ENCODE measurements around the gene TCF4. TPM values are rescaled to one million over a fixed set of nuclear protein-coding genes. Genes with fewer than 3 reads are reported as not detected.

Gene TCF4
- total and polyA plus RNA-seq, 2 experiments from 2014 or later, result 77.7 to 89.2 TPM

DNA sequence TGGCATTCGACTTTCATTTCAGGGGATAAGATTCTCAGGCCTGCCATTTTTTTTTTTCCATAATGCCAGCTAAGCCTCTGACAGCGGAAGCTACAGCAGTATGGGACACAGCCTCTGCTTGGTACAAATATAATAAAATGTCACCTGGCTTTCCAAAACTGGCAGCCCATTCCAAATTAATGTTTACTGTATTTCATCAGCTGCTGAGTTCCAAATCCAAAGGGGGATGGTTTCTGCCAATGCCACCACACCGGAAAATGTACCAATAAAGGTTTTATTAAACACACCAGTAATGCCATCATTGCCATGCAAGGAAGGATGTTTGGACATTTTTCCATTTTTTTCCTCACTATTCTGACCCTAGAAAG is 352.9 kb downstream of the TCF4 start:
- peaks cover 12% of the 10 kb centered on the region; the same call in 1 of the 2 replicates for H3K4me1 ChIP-seq (ENCODE audit: insufficient read depth)
- H3K27ac ChIP-seq (ENCODE audit: low read depth), result no peak overlapping the region
- H3K79me2 ChIP-seq (replicated peaks; ENCODE audit: insufficient read depth), result no peaks in the 10 kb centered on the region; the same call in 1 of the 2 replicates
- DNase-seq (ENCODE audit: low spot score), result no peak
- TF ChIP-seq NANOG (IDR thresholded peaks at IDR 0.05; ENCODE audit: borderline replicate concordance) (no peak), ZNF114 (CRISPR knock-in tag; IDR thresholded peaks at IDR 0.05) (no peak), EZH2phosphoT487 (IDR thresholded peaks at IDR 0.05; ENCODE audit: unreplicated experiment) (no peak), EZH2 (IDR thresholded peaks at IDR 0.05; ENCODE audit: low read depth, unreplicated experiment) (no peak), CREB1 (CRISPR knock-in tag; IDR thresholded peaks at IDR 0.05; ENCODE audit: low read depth) (no peak), STAT1 (IDR thresholded peaks at IDR 0.05; ENCODE audit: unreplicated experiment) (no peak), ZNF331 (CRISPR knock-in tag; IDR thresholded peaks at IDR 0.05; ENCODE audit: low read depth) (no peak), POLR2AphosphoS5 (IDR thresholded peaks at IDR 0.05; ENCODE audit: low read depth) (no peak), JUNB (IDR thresholded peaks at IDR 0.05; ENCODE audit: unreplicated experiment) (no peak)
- TF ChIP-seq, protein P1, sequence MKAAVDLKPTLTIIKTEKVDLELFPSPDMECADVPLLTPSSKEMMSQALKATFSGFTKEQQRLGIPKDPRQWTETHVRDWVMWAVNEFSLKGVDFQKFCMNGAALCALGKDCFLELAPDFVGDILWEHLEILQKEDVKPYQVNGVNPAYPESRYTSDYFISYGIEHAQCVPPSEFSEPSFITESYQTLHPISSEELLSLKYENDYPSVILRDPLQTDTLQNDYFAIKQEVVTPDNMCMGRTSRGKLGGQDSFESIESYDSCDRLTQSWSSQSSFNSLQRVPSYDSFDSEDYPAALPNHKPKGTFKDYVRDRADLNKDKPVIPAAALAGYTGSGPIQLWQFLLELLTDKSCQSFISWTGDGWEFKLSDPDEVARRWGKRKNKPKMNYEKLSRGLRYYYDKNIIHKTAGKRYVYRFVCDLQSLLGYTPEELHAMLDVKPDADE (IDR thresholded peaks at IDR 0.05), result no peak
- TF ChIP-seq, protein P2, sequence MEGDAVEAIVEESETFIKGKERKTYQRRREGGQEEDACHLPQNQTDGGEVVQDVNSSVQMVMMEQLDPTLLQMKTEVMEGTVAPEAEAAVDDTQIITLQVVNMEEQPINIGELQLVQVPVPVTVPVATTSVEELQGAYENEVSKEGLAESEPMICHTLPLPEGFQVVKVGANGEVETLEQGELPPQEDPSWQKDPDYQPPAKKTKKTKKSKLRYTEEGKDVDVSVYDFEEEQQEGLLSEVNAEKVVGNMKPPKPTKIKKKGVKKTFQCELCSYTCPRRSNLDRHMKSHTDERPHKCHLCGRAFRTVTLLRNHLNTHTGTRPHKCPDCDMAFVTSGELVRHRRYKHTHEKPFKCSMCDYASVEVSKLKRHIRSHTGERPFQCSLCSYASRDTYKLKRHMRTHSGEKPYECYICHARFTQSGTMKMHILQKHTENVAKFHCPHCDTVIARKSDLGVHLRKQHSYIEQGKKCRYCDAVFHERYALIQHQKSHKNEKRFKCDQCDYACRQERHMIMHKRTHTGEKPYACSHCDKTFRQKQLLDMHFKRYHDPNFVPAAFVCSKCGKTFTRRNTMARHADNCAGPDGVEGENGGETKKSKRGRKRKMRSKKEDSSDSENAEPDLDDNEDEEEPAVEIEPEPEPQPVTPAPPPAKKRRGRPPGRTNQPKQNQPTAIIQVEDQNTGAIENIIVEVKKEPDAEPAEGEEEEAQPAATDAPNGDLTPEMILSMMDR (conservative IDR thresholded peaks at IDR 0.05; ENCODE audit: low read depth in 2 of 2), result no peak
- TF ChIP-seq, protein P3, sequence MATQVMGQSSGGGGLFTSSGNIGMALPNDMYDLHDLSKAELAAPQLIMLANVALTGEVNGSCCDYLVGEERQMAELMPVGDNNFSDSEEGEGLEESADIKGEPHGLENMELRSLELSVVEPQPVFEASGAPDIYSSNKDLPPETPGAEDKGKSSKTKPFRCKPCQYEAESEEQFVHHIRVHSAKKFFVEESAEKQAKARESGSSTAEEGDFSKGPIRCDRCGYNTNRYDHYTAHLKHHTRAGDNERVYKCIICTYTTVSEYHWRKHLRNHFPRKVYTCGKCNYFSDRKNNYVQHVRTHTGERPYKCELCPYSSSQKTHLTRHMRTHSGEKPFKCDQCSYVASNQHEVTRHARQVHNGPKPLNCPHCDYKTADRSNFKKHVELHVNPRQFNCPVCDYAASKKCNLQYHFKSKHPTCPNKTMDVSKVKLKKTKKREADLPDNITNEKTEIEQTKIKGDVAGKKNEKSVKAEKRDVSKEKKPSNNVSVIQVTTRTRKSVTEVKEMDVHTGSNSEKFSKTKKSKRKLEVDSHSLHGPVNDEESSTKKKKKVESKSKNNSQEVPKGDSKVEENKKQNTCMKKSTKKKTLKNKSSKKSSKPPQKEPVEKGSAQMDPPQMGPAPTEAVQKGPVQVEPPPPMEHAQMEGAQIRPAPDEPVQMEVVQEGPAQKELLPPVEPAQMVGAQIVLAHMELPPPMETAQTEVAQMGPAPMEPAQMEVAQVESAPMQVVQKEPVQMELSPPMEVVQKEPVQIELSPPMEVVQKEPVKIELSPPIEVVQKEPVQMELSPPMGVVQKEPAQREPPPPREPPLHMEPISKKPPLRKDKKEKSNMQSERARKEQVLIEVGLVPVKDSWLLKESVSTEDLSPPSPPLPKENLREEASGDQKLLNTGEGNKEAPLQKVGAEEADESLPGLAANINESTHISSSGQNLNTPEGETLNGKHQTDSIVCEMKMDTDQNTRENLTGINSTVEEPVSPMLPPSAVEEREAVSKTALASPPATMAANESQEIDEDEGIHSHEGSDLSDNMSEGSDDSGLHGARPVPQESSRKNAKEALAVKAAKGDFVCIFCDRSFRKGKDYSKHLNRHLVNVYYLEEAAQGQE (IDR thresholded peaks at IDR 0.05; ENCODE audit: unreplicated experiment), result no peak
- TF ChIP-seq, protein P4, sequence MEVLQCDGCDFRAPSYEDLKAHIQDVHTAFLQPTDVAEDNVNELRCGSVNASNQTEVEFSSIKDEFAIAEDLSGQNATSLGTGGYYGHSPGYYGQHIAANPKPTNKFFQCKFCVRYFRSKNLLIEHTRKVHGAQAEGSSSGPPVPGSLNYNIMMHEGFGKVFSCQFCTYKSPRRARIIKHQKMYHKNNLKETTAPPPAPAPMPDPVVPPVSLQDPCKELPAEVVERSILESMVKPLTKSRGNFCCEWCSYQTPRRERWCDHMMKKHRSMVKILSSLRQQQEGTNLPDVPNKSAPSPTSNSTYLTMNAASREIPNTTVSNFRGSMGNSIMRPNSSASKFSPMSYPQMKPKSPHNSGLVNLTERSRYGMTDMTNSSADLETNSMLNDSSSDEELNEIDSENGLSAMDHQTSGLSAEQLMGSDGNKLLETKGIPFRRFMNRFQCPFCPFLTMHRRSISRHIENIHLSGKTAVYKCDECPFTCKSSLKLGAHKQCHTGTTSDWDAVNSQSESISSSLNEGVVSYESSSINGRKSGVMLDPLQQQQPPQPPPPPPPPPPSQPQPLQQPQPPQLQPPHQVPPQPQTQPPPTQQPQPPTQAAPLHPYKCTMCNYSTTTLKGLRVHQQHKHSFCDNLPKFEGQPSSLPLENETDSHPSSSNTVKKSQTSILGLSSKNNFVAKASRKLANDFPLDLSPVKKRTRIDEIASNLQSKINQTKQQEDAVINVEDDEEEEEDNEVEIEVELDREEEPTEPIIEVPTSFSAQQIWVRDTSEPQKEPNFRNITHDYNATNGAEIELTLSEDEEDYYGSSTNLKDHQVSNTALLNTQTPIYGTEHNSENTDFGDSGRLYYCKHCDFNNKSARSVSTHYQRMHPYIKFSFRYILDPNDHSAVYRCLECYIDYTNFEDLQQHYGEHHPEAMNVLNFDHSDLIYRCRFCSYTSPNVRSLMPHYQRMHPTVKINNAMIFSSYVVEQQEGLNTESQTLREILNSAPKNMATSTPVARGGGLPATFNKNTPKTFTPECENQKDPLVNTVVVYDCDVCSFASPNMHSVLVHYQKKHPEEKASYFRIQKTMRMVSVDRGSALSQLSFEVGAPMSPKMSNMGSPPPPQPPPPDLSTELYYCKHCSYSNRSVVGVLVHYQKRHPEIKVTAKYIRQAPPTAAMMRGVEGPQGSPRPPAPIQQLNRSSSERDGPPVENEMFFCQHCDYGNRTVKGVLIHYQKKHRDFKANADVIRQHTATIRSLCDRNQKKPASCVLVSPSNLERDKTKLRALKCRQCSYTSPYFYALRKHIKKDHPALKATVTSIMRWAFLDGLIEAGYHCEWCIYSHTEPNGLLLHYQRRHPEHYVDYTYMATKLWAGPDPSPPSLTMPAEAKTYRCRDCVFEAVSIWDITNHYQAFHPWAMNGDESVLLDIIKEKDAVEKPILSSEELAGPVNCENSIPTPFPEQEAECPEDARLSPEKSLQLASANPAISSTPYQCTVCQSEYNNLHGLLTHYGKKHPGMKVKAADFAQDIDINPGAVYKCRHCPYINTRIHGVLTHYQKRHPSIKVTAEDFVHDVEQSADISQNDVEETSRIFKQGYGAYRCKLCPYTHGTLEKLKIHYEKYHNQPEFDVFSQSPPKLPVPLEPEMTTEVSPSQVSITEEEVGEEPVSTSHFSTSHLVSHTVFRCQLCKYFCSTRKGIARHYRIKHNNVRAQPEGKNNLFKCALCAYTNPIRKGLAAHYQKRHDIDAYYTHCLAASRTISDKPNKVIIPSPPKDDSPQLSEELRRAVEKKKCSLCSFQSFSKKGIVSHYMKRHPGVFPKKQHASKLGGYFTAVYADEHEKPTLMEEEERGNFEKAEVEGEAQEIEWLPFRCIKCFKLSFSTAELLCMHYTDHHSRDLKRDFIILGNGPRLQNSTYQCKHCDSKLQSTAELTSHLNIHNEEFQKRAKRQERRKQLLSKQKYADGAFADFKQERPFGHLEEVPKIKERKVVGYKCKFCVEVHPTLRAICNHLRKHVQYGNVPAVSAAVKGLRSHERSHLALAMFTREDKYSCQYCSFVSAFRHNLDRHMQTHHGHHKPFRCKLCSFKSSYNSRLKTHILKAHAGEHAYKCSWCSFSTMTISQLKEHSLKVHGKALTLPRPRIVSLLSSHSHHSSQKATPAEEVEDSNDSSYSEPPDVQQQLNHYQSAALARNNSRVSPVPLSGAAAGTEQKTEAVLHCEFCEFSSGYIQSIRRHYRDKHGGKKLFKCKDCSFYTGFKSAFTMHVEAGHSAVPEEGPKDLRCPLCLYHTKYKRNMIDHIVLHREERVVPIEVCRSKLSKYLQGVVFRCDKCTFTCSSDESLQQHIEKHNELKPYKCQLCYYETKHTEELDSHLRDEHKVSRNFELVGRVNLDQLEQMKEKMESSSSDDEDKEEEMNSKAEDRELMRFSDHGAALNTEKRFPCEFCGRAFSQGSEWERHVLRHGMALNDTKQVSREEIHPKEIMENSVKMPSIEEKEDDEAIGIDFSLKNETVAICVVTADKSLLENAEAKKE (CRISPR knock-in tag; IDR thresholded peaks at IDR 0.05), result no peak
- H3K4me3 Mint-ChIP-seq, result no peak overlapping the region
- no peaks in the 10 kb centered on the region for H3F3A ChIP-seq (replicated peaks; ENCODE audit: low read depth)
- H3K27me3 ChIP-seq (ENCODE audit: insufficient read depth), result no peaks in the 10 kb centered on the region
- H3K27me3 Mint-ChIP-seq (ENCODE audit: insufficient read depth, low read depth, poor library complexity), result peaks cover 3% of the 10 kb centered on the region
- H3K9me3 Mint-ChIP-seq, result no peaks in the 10 kb centered on the region
- H3K9me2 ChIP-seq (ENCODE audit: insufficient read depth), result no peaks in the 10 kb centered on the region
- H3K4me2 ChIP-seq, result no peak overlapping the region
- H3K27ac Mint-ChIP-seq, result no peak overlapping the region; the same call in 1 of the 2 replicates
- no peak overlapping the region for H3K4me3 ChIP-seq
- no peak for ATAC-seq
- H3K36me3 Mint-ChIP-seq (ENCODE audit: low read depth), result peaks cover 40% of the 10 kb centered on the region
- no peak overlapping the region for H2AFZ ChIP-seq
- peaks cover 8% of the 10 kb centered on the region; the same call in 2 of the 3 replicates for H3K4me1 Mint-ChIP-seq
- H4K20me1 ChIP-seq (replicated peaks; ENCODE audit: insufficient read depth), result no peaks in the 10 kb centered on the region; the same call in 1 of the 2 replicates
- peaks cover 18% of the 10 kb centered on the region for H3K36me3 ChIP-seq (ENCODE audit: insufficient read depth)

Data from GM23338 (cell line).